Body of pancreas (tissue), 4 donors: ENCODE results near the gene BTNL9.

Experiments used
- POLR2A ChIP-seq, 3 donors: fragments of 450-650 bp; IDR thresholded peaks; one replicate each; pipeline ENCODE4 v1.6.1; 2016; ENCODE audit warnings: antibody characterized with exemption in 3 of 3, mild to moderate bottlenecking in 2 of 3
- TF ChIP-seq, protein P1 (sequence below), 7 experiments: fragments of 450-650 bp in 4 of 7; fragments of 200-600 bp in 3 of 7; sonication (generic) in 3 of 7; IDR thresholded peaks; one replicate each; pipeline ENCODE4 v1.5.1; 2016 to 2019; ENCODE audit warnings: antibody characterized with exemption in 7 of 7

DNA sequence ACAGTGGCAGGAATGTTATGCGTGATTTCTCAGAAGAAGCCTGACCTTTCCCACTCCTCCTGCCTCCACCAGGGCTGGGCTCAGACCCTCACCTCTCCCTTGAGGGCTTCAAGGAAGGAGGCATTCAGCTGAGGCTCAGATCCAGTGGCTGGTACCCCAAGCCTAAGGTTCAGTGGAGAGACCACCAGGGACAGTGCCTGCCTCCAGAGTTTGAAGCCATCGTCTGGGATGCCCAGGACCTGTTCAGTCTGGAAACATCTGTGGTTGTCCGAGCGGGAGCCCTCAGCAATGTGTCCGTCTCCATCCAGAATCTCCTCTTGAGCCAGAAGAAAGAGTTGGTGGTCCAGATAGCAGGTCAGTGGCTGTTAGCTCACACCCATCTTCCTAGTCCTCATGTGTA lies 9.9 kb downstream of the BTNL9 start:
- TF ChIP-seq, protein P1, sequence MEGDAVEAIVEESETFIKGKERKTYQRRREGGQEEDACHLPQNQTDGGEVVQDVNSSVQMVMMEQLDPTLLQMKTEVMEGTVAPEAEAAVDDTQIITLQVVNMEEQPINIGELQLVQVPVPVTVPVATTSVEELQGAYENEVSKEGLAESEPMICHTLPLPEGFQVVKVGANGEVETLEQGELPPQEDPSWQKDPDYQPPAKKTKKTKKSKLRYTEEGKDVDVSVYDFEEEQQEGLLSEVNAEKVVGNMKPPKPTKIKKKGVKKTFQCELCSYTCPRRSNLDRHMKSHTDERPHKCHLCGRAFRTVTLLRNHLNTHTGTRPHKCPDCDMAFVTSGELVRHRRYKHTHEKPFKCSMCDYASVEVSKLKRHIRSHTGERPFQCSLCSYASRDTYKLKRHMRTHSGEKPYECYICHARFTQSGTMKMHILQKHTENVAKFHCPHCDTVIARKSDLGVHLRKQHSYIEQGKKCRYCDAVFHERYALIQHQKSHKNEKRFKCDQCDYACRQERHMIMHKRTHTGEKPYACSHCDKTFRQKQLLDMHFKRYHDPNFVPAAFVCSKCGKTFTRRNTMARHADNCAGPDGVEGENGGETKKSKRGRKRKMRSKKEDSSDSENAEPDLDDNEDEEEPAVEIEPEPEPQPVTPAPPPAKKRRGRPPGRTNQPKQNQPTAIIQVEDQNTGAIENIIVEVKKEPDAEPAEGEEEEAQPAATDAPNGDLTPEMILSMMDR (IDR thresholded peaks at IDR 0.05), result no peak
- TF ChIP-seq POLR2A (IDR thresholded peaks at IDR 0.05), result no peak
